H1 (cell line): ENCODE data around the gene WNT3A. TPM values are rescaled to one million over a fixed set of nuclear protein-coding genes. Genes with fewer than 3 reads are reported as not detected.

ENCODE experiments used
- CTCF ChIA-PET: fragments of 300-600 bp; sonication (Branson Sonifier 250); formaldehyde crosslinking; loops from one replicate; lab custom pipeline; 2021; ENCODE audit not compliant: partially characterized antibody; lab: Charles Lee
- POLR2A ChIA-PET: fragments of 300-600 bp; sonication (Branson Sonifier 250); formaldehyde crosslinking; loops from one replicate; lab custom pipeline; 2021; ENCODE audit warnings: inconsistent platforms; ENCODE audit not compliant: partially characterized antibody; lab: Charles Lee
- DNase-seq, 2 experiments: peaks; one replicate each; pipeline versions ENCODE4 v3.0.0 to v3.0.0-alpha.2; 2010 to 2022; ENCODE audit warnings: low spot score in 2 of 2, low read depth in 1 of 2, mixed read lengths in 1 of 2
- FAIRE-seq: peaks from 2 replicates; lab custom pipeline; 2011; peaks lifted over from hg19 to GRCh38; lab: Jason Lieb, UNC
- H2AFZ ChIP-seq: 2 replicates; pipeline ENCODE4 v1.8.1; 2012; ENCODE audit warnings: low read length, inconsistent platforms
- H2AK5ac ChIP-seq: 2 replicates; pipeline ENCODE4 v1.6.1; 2013; ENCODE audit warnings: low read depth, low read length
- H2BK120ac ChIP-seq: replicated peaks from 2 replicates; pipeline ENCODE3; 2013; ENCODE audit warnings: low read depth, low read length, inconsistent platforms
- H2BK12ac ChIP-seq: 2 replicates; pipeline ENCODE4 v1.6.1; 2013; ENCODE audit warnings: low read depth, low read length
- H2BK15ac ChIP-seq: 2 replicates; pipeline ENCODE4 v1.6.1; 2013; ENCODE audit warnings: low read length
- H2BK20ac ChIP-seq: 2 replicates; pipeline ENCODE4 v1.6.1; 2013; ENCODE audit warnings: low read length
- H2BK5ac ChIP-seq: 2 replicates; pipeline ENCODE4 v1.6.1; 2013; ENCODE audit warnings: low read depth, low read length
- H3K14ac ChIP-seq: 2 replicates; pipeline ENCODE4 v1.6.1; 2013; ENCODE audit warnings: inconsistent platforms; ENCODE audit not compliant: insufficient read length
- H3K18ac ChIP-seq: 2 replicates; pipeline ENCODE4 v1.6.1; 2013; ENCODE audit warnings: low read length; ENCODE audit errors: extremely low read depth
- H3K23ac ChIP-seq: 2 replicates; pipeline ENCODE4 v1.6.1; 2013; ENCODE audit warnings: inconsistent platforms; ENCODE audit not compliant: insufficient read length
- H3K23me2 ChIP-seq: 2 replicates; pipeline ENCODE4 v1.6.1; 2013; ENCODE audit warnings: low read depth, low read length
- H3K27ac ChIP-seq: 2 replicates; pipeline ENCODE4 v1.6.1; 2011; ENCODE audit warnings: low read depth, low read length, inconsistent platforms
- H3K27me3 ChIP-seq, 4 experiments: replicated peaks in 1 of 4; 1 replicate in 1 of 4; 2 replicates in 3 of 4; pipeline versions ENCODE4 v1.6.1 to v1.8.1; 2011 to 2013; ENCODE audit warnings: low read length in 3 of 4, mild to moderate bottlenecking in 3 of 4, inconsistent platforms in 2 of 4, mixed read lengths in 2 of 4, moderate library complexity in 1 of 4; ENCODE audit not compliant: control insufficient read depth in 3 of 4, insufficient read depth in 3 of 4; ENCODE audit errors: extremely low read depth in 1 of 4
- H3K36me3 ChIP-seq, 4 experiments: 2 replicates each; pipeline versions ENCODE4 v1.6.1 to v1.8.1; 2011 to 2013; ENCODE audit warnings: mild to moderate bottlenecking in 4 of 4, low read length in 3 of 4, moderate library complexity in 2 of 4, control low read depth in 1 of 4, inconsistent platforms in 1 of 4; ENCODE audit not compliant: insufficient read depth in 4 of 4, control insufficient read depth in 2 of 4
- H3K4ac ChIP-seq: replicated peaks from 2 replicates; pipeline ENCODE3; 2013; ENCODE audit warnings: low read length, low read depth, mixed read lengths, inconsistent platforms; ENCODE audit not compliant: insufficient read length
- H3K4me1 ChIP-seq, 4 experiments: replicated peaks in 1 of 4; 1 replicate in 1 of 4; 2 replicates in 3 of 4; pipeline versions ENCODE4 v1.6.1 to v1.8.1; 2011 to 2013; ENCODE audit warnings: low read length in 3 of 4, inconsistent platforms in 2 of 4, mixed read lengths in 1 of 4; ENCODE audit not compliant: insufficient read depth in 4 of 4, control insufficient read depth in 3 of 4
- H3K4me2 ChIP-seq, 2 experiments: 2 replicates each; pipeline versions ENCODE4 v1.6.1 to v1.8.1; 2011 to 2013; ENCODE audit warnings: low read depth in 2 of 2, low read length in 2 of 2, control low read depth in 1 of 2, inconsistent platforms in 1 of 2, mild to moderate bottlenecking in 1 of 2; ENCODE audit not compliant: insufficient read depth in 1 of 2
- H3K4me3 ChIP-seq, 4 experiments: fragments of 200-600, 300-600 bp in 1 of 4; sonication (generic), shearing (Covaris generic), sonication (Bioruptor Twin) in 1 of 4; 2 replicates each; pipeline versions ENCODE4 v1.5.1 to v1.8.1; 2011 to 2016; ENCODE audit warnings: low read length in 4 of 4, low read depth in 3 of 4, control low read depth in 2 of 4, inconsistent platforms in 2 of 4, mild to moderate bottlenecking in 2 of 4, mixed read lengths in 1 of 4, moderate library complexity in 1 of 4; ENCODE audit not compliant: insufficient read depth in 2 of 4; ENCODE audit errors: extremely low read depth in 1 of 4
- H3K56ac ChIP-seq: replicated peaks from 2 replicates; pipeline ENCODE3; 2013; ENCODE audit warnings: low read depth, mild to moderate bottlenecking, mixed read lengths, low read length, inconsistent platforms; ENCODE audit not compliant: insufficient read length
- H3K79me1 ChIP-seq: 2 replicates; pipeline ENCODE4 v1.6.1; 2013; ENCODE audit warnings: low read depth, low read length, control low read depth
- H3K79me2 ChIP-seq, 2 experiments: 2 replicates each; pipeline versions ENCODE4 v1.6.1 to v1.8.1; 2012 to 2013; ENCODE audit warnings: low read length in 2 of 2, mild to moderate bottlenecking in 2 of 2, inconsistent platforms in 1 of 2; ENCODE audit not compliant: insufficient read depth in 2 of 2, control insufficient read depth in 1 of 2
- H3K9ac ChIP-seq, 4 experiments: replicated peaks in 1 of 4; 1 replicate in 1 of 4; 2 replicates in 3 of 4; pipeline versions ENCODE4 v1.6.1 to v1.8.1; 2011 to 2013; ENCODE audit warnings: low read depth in 3 of 4, low read length in 3 of 4, control low read depth in 2 of 4, mild to moderate bottlenecking in 2 of 4, moderate library complexity in 2 of 4, inconsistent platforms in 1 of 4; ENCODE audit errors: extremely low read depth in 1 of 4
- H3K9me3 ChIP-seq, 2 experiments: 2 replicates each; pipeline versions ENCODE4 v1.6.1 to v1.8.1; 2012 to 2013; ENCODE audit warnings: mild to moderate bottlenecking in 2 of 2, moderate library complexity in 2 of 2, control low read depth in 1 of 2, inconsistent platforms in 1 of 2, low read depth in 1 of 2, low read length in 1 of 2, mixed read lengths in 1 of 2; ENCODE audit not compliant: insufficient read depth in 2 of 2
- H4K20me1 ChIP-seq, 2 experiments: replicated peaks in 1 of 2; 2 replicates each; pipeline versions ENCODE3 to v1.8.1; 2011 to 2013; ENCODE audit warnings: inconsistent platforms in 2 of 2, low read length in 2 of 2, mild to moderate bottlenecking in 1 of 2; ENCODE audit not compliant: insufficient read depth in 2 of 2, control insufficient read depth in 1 of 2
- H4K5ac ChIP-seq: 2 replicates; pipeline ENCODE4 v1.6.1; 2013; ENCODE audit warnings: low read length, low read depth, mixed read lengths, inconsistent platforms; ENCODE audit not compliant: insufficient read length
- H4K8ac ChIP-seq: 2 replicates; pipeline ENCODE4 v1.8.0; 2013; ENCODE audit warnings: mild to moderate bottlenecking, moderate library complexity, low read length, inconsistent platforms; ENCODE audit not compliant: insufficient read depth; ENCODE audit errors: extremely low read depth
- H4K91ac ChIP-seq: replicated peaks from 2 replicates; pipeline ENCODE3; 2013; ENCODE audit warnings: low read length, mixed read lengths, inconsistent platforms; ENCODE audit not compliant: insufficient read length
- CBX5 ChIP-seq: fragments of 300-800, 300-1000 bp; sonication (generic); IDR thresholded peaks from 2 replicates; pipeline ENCODE4 v1.7.1; 2016; ENCODE audit warnings: antibody characterized with exemption, low read length, low read depth
- CHD2 ChIP-seq: IDR thresholded peaks from 2 replicates; pipeline ENCODE4 v1.6.1; 2012; ENCODE audit warnings: low read length, improper control_type of control experiment
- HDAC2 ChIP-seq, 2 experiments: fragments of 300-600 bp in 1 of 2; sonication (generic) in 1 of 2; IDR thresholded peaks; 2 replicates each; pipeline ENCODE4 v1.6.1; 2011 to 2012; ENCODE audit warnings: low read depth in 2 of 2, low read length in 2 of 2, mild to moderate bottlenecking in 2 of 2, moderate library complexity in 2 of 2, borderline replicate concordance in 1 of 2, inconsistent platforms in 1 of 2
- SP1 ChIP-seq: IDR thresholded peaks from 2 replicates; pipeline ENCODE4 v1.6.1; 2011; ENCODE audit warnings: low read depth, low read length
- SP4 ChIP-seq: IDR thresholded peaks from 2 replicates; pipeline ENCODE4 v1.6.1; 2012; ENCODE audit warnings: low read length, inconsistent platforms
- WGBS, 2 experiments: shearing (Covaris generic) in 1 of 2; methylation state at CpG; one replicate each; pipeline versions ENCODE4 v1.1.6 to v1.1.7; 2013 to 2015; ENCODE audit warnings: low lambda C conversion rate in 2 of 2, mixed read lengths in 2 of 2, inconsistent platforms in 1 of 2, low coverage in 1 of 2, missing lambda C conversion rate in 1 of 2; ENCODE audit not compliant: insufficient replicate concordance in 2 of 2, insufficient coverage in 1 of 2, insufficient read length in 1 of 2; ENCODE audit errors: extremely low coverage in 1 of 2, missing lambda C conversion rate in 1 of 2; 5-methylcytosine and 5-hydroxymethylcytosine counted together
- polyA plus RNA-seq, 7 experiments: library from polyadenylated mRNA; depleted of rRNA in 3 of 7; stranded (reverse) in 5 of 7; unstranded in 2 of 7; fragments of >200 nt in 5 of 7; fragments of 200-250 nt in 2 of 7; gene quantifications; 1 replicate in 5 of 7; 2 replicates in 1 of 7; 4 replicates in 1 of 7; pipeline versions ENCODE4 v1.2.1 to v1.2.3, GENCODE V29; 2011 to 2013; ENCODE audit warnings: missing spikeins in 2 of 7, mixed read lengths in 2 of 7
- total RNA-seq: library from RNA; stranded (reverse); fragmentation: NEBNext Ultra II Directional; extraction: Animal tissue kit (Norgen Biotek cat#: 25700); gene quantifications from 2 replicates; pipeline ENCODE4 v1.2.1, GENCODE V29; 2021
- TF ChIP-seq, protein P1 (sequence below): IDR thresholded peaks from 2 replicates; pipeline ENCODE4 v1.6.1; 2011; ENCODE audit warnings: low read length, improper control_type of control experiment

WNT3A gene
- total and polyA plus RNA-seq, 2 of the 8 experiments (the other 6 are each of a cell fraction or from before 2014, with no cell fraction given): 0.08 to 0.19 TPM

DNA sequence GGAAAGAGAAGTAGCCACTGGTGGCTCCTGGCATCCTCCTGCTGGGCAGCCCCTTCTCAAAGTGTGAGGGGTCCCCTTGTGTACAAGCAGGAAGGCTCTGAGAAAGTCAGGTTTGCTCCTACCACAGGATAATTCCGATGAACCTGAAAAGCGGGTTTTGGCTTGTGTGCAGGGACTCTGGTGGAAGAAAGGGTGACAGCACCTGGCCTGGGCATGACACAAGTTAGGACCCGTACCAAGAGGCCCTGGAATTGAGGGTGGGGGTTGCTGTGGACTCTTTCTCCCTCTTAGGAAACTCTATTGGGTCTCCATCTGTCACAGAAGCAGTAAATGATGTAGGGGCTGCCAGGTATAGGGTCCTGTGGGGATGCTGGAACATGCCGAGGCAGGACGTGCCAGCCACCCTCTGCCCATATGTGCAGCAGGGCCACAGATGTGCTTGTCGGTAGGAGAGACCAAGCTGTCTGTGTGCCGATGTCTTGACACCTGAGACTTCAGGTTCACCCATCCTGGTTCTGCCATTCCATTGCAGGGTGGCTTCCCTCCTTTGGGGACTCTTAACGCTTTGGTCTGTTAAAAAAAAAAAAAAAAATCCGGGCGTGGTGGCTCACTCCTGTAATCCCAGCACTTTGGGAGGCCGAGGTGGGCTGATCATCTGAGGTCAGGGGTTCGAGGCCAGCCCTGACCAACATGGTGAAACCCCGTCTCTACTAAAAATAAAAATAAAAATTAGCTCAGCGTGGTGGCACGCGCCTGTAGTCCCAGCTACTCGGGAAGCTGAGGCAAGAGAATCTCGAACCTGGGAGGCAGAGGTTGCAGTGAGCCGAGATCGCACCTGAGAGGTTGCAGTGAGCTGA, 86.5 kb downstream of the WNT3A start:
- Histone ChIP-seq H3K27ac (no peak overlapping the region), H3K9me3 (peaks cover 3 to 5% of the 10 kb centered on the region in 2 experiments; a peak in 3 of 4 replicates), H3K56ac (no peak overlapping the region), H2AK5ac (no peak overlapping the region), H3K23me2 (no peaks in the 10 kb centered on the region), H4K8ac (no peak overlapping the region), H3K23ac (no peak overlapping the region), H3K79me1 (peaks cover 62% of the 10 kb centered on the region), H2BK20ac (no peak overlapping the region), H2BK120ac (no peak overlapping the region), H4K5ac (no peak overlapping the region), H3K18ac (no peak overlapping the region), H3K36me3 (peaks cover 5 to 12% (median 8%) of the 10 kb centered on the region in 4 experiments; a peak in 7 of 8 replicates), H2BK15ac (no peak overlapping the region), H2AFZ (no peak overlapping the region), H3K27me3 (no peaks in the 10 kb centered on the region), H3K4me2 (no peak overlapping the region), H3K9ac (no peak overlapping the region), H3K4ac (no peak overlapping the region), H3K4me3 (no peak overlapping the region), H2BK5ac (no peak overlapping the region), H4K91ac (no peak overlapping the region), H3K14ac (no peak overlapping the region), H3K4me1 (peaks cover 0 to 3% (median 0%) of the 10 kb centered on the region in 4 experiments; a peak in 3 of 7 replicates), H2BK12ac (no peak overlapping the region), H4K20me1 (peaks cover 51 to 75% of the 10 kb centered on the region in 2 experiments), H3K79me2 (peaks cover 57 to 89% of the 10 kb centered on the region in 2 experiments)
- POLR2A ChIA-PET: interaction anchor here (1.1 to 7.1 kb wide), 4 partner anchors 6 to 72 kb away, joined by 3 to 53 read pairs (median 7); partner anchors contain the start of genes ARF1 and IBA57
- TF ChIP-seq CBX5 (no peak), SP1 (no peak), HDAC2 (IDR thresholded peaks at IDR 0.05; ENCODE audit: borderline replicate concordance in 1 of 2, low read depth in 2 of 2, low read length in 2 of 2) (no peak), SP4 (no peak), CHD2 (no peak)
- TF ChIP-seq, protein P1, sequence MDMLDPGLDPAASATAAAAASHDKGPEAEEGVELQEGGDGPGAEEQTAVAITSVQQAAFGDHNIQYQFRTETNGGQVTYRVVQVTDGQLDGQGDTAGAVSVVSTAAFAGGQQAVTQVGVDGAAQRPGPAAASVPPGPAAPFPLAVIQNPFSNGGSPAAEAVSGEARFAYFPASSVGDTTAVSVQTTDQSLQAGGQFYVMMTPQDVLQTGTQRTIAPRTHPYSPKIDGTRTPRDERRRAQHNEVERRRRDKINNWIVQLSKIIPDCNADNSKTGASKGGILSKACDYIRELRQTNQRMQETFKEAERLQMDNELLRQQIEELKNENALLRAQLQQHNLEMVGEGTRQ: no peak
- CTCF ChIA-PET: interaction anchor here (0.7 to 2.9 kb wide), 4 partner anchors 9 to 375 kb away, joined by 3 to 14 read pairs (median 4); no protein-coding TSS in a partner anchor
- WGBS, 2 experiments: 91% methylated on average over 19 of the region's 20 CpGs; no CpG with 5 or more reads in 1 of the 2 experiments
- FAIRE-seq (no peak), DNase-seq (no peak)
